CD4-positive, alpha-beta T cell treated with Interferon alpha-2 for 1 hour (primary cell): ENCODE results near the gene RDM1.
A peak's percentile ranks its signal among the peaks of the same experiment; 100 is the strongest.
"Not testable (repeated sequence)": the region's sequence is repeated elsewhere in the genome, so short reads cannot be mapped to it uniquely, and the experiment has no call there.

Experiments used
- DNase-seq, 2 donors: peaks; one replicate each; pipeline ENCODE4 v3.0.0-alpha.2; 2020 to 2022

The RDM1 gene

GRCh38 chr17:35930211-35931065 lies at the start of gene RDM1:
Gene RDM1, minus strand, starts transcription at chr17:35930773. Its CDS starts 46 bp downstream, at chr17:35930727.
- DNase-seq = peak; percentile 79 to 86

GRCh38 chr17:35978346-35978745 lies 47.8 kb upstream of the RDM1 start:
- DNase-seq = no peak

GRCh38 chr17:35977509-35977908 lies 46.9 kb upstream of the RDM1 start:
- DNase-seq = no peak

- no peak for DNase-seq
Observed at GRCh38 chr17:35973333-35974260, 43.0 kb upstream of the RDM1 start.

- no peak for DNase-seq
Observed at GRCh38 chr17:35972945-35973332, 42.4 kb upstream of the RDM1 start.

- no peak for DNase-seq
Observed at GRCh38 chr17:35972535-35972934, 42.0 kb upstream of the RDM1 start.

GRCh38 chr17:35972066-35972465 lies 41.5 kb upstream of the RDM1 start:
- no peak for DNase-seq

GRCh38 chr17:35969558-35970380 lies 39.2 kb upstream of the RDM1 start:
- DNase-seq = peak; percentile 71 to 78

- DNase-seq = no peak
Observed at GRCh38 chr17:35968520-35969054, 38.0 kb upstream of the RDM1 start.

- no peak for DNase-seq
Observed at GRCh38 chr17:35965272-35965671, 34.7 kb upstream of the RDM1 start.

GRCh38 chr17:35963663-35964062 lies 33.1 kb upstream of the RDM1 start:
- DNase-seq = no peak

GRCh38 chr17:35953720-35954119 lies 23.1 kb upstream of the RDM1 start:
- DNase-seq = no peak

- DNase-seq = no peak
Observed at GRCh38 chr17:35949401-35949800, 18.8 kb upstream of the RDM1 start.

GRCh38 chr17:35948092-35948491 lies 17.5 kb upstream of the RDM1 start:
- DNase-seq = no peak

- DNase-seq = peak; percentile 48 to 64
Observed at GRCh38 chr17:35947156-35947585, 16.6 kb upstream of the RDM1 start.

GRCh38 chr17:35944151-35944550 lies 13.6 kb upstream of the RDM1 start:
- no peak for DNase-seq

GRCh38 chr17:35943537-35943936 lies 13.0 kb upstream of the RDM1 start, which contains the start of gene LYZL6:
Gene LYZL6, minus strand, starts transcription at chr17:35943713. Its CDS starts 4,357 bp downstream, at chr17:35939356.
- DNase-seq = no peak

GRCh38 chr17:35942588-35943186 lies 12.1 kb upstream of the RDM1 start:
- DNase-seq = no peak

GRCh38 chr17:35938492-35938891 lies 7.9 kb upstream of the RDM1 start:
- DNase-seq = not testable (repeated sequence)

GRCh38 chr17:35936063-35936462 lies 5.5 kb upstream of the RDM1 start:
- no peak for DNase-seq

- DNase-seq = no peak
Observed at GRCh38 chr17:35934760-35935159, 4.2 kb upstream of the RDM1 start.

GRCh38 chr17:35932586-35932985 lies 2.0 kb upstream of the RDM1 start:
- DNase-seq = no peak
